Activated CD4-positive, alpha-beta memory T cell treated with anti-CD3 and anti-CD28 coated beads, Interleukin-2, amount 10 ng/mL, durations not matched to agents 7 days and 5 days (primary cell): ENCODE data around the gene CDC37L1. TPM values are rescaled to one million over a fixed set of nuclear protein-coding genes. Genes with fewer than 3 reads are reported as not detected.
"Not testable (repeated sequence)": the region's sequence is repeated elsewhere in the genome, so short reads cannot be mapped to it uniquely, and the experiment has no call there.

ENCODE experiments used
- CTCF ChIA-PET: fragments of 350-600 bp; sonication (Branson Sonifier 250); formaldehyde crosslinking; loops from one replicate; lab custom pipeline; 2021; ENCODE audit warnings: antibody characterized with exemption, inconsistent platforms; lab: Charles Lee
- POLR2A ChIA-PET: fragments of 350-600 bp; sonication (Branson Sonifier 250); formaldehyde crosslinking; loops from one replicate; lab custom pipeline; 2021; ENCODE audit warnings: antibody characterized with exemption; lab: Charles Lee
- DNase-seq: peaks from one replicate; pipeline ENCODE4 v3.0.0-alpha.2; 2020
- H3K27ac Mint-ChIP-seq: one replicate; pipeline ENCODE4 v1.8.0; 2021; ENCODE audit warnings: mild to moderate bottlenecking, mixed read lengths
- H3K27me3 Mint-ChIP-seq: one replicate; pipeline ENCODE4 v1.8.0; 2021; ENCODE audit warnings: mixed read lengths
- H3K36me3 Mint-ChIP-seq: one replicate; pipeline ENCODE4 v1.8.0; 2021; ENCODE audit warnings: low read depth, mixed read lengths
- H3K4me1 Mint-ChIP-seq: one replicate; pipeline ENCODE4 v1.8.0; 2021; ENCODE audit warnings: mixed read lengths
- H3K4me3 Mint-ChIP-seq: one replicate; pipeline ENCODE4 v1.8.0; 2021; ENCODE audit warnings: mild to moderate bottlenecking, mixed read lengths
- H3K9me3 Mint-ChIP-seq: one replicate; pipeline ENCODE4 v1.8.0; 2021; ENCODE audit warnings: mixed read lengths
- total RNA-seq, 2 experiments: library from RNA; stranded (reverse); gene quantifications; one replicate each; pipeline ENCODE4 v1.2.3, GENCODE V29; 2021

Gene CDC37L1
- total RNA-seq, 2 experiments from 2014 or later = 11.9 to 12.0 TPM

DNA sequence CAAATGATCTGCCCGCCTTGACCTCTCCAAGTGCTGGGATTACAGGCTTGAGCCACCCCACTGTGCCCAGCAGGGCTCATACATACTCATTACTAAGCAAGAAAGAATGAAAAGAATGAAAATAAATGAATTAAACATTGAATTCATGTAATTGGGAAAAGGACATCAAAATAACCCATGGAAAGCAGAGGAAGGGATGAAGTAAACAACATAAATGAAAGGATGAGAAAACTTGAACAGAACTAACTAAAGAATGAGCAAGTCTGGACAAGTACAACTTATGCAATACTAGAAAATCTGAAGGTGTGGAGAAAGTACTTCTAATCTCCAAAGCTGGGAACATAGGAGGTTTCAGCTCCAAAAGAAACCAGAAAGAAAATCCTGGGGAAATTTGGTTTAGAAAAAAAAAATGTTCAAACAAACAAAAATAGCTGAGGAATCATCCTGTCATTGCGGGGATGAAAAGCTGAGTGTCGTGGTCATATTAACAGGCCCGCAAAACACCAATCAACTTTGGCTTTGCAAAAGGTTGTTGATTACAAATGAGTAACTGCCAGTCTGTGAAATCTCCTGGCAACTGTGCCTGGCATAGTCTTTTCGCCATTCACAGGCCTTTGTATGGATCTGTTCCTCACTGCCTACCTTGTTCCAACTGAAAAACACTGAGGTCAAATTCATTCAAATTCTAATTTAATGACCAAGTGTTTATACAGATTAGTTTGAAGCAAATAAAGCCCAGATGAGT is 63.9 kb downstream of the CDC37L1 start:
- ChIA-PET POLR2A (no interaction called here), CTCF (interaction anchor here (1.5 to 11.6 kb wide), 2 partner anchors 16 to 19 kb away, joined by 3 to 62 read pairs; no protein-coding TSS in a partner anchor)
- Mint-ChIP-seq H3K27me3 (no peaks in the 10 kb centered on the region), H3K4me1 (peaks cover 33% of the 10 kb centered on the region), H3K27ac (no peak overlapping the region), H3K4me3 (no peak overlapping the region), H3K36me3 (peaks cover 17% of the 10 kb centered on the region), H3K9me3 (no peaks in the 10 kb centered on the region)
- DNase-seq = no peak

GRCh38 chr9:4746278-4747030 is 67.1 kb downstream of the CDC37L1 start:
- DNase-seq = no peak
- ChIA-PET CTCF (interaction anchor here (1.1 to 11.6 kb wide), 2 partner anchors 13 to 16 kb away, joined by 3 to 62 read pairs; no protein-coding TSS in a partner anchor), POLR2A (no interaction called here)
- H3K27me3 Mint-ChIP-seq = no peaks in the 10 kb centered on the region
- peaks cover 13% of the 10 kb centered on the region for H3K4me1 Mint-ChIP-seq
- peaks cover 2% of the 10 kb centered on the region for H3K36me3 Mint-ChIP-seq
- H3K27ac Mint-ChIP-seq = no peak overlapping the region
- no peaks in the 10 kb centered on the region for H3K9me3 Mint-ChIP-seq
- H3K4me3 Mint-ChIP-seq = no peak overlapping the region

GRCh38 chr9:4748612-4749011 is 69.2 kb downstream of the CDC37L1 start:
- no peak for DNase-seq
- H3K9me3 Mint-ChIP-seq = no peaks in the 10 kb centered on the region
- no peak overlapping the region for H3K27ac Mint-ChIP-seq
- H3K4me1 Mint-ChIP-seq = peaks cover 8% of the 10 kb centered on the region
- POLR2A ChIA-PET = interaction anchor here (3.1 kb wide), 1 partner anchor 8 kb away, joined by 16 read pairs; the partner anchor contains the start of gene AK3
- peaks cover 2% of the 10 kb centered on the region for H3K27me3 Mint-ChIP-seq
- CTCF ChIA-PET = interaction anchor here (1.9 to 11.6 kb wide), 3 partner anchors 8 to 143 kb away, joined by 7 to 62 read pairs (median 10); no protein-coding TSS in a partner anchor
- peaks cover 2% of the 10 kb centered on the region for H3K36me3 Mint-ChIP-seq
- no peak overlapping the region for H3K4me3 Mint-ChIP-seq

GRCh38 chr9:4750023-4750673 is 70.8 kb downstream of the CDC37L1 start:
- Mint-ChIP-seq H3K27ac (no peak overlapping the region), H3K36me3 (no peaks in the 10 kb centered on the region), H3K4me1 (peaks cover 7% of the 10 kb centered on the region), H3K4me3 (no peak overlapping the region), H3K9me3 (no peaks in the 10 kb centered on the region), H3K27me3 (peaks cover 4% of the 10 kb centered on the region)
- CTCF ChIA-PET = interaction anchor here (0.6 to 11.6 kb wide), 14 partner anchors 9 to 955 kb away, joined by 3 to 62 read pairs (median 4); partner anchors contain the start of gene RCL1
- POLR2A ChIA-PET = interaction anchor here (3.1 kb wide), 1 partner anchor 10 kb away, joined by 16 read pairs; the partner anchor contains the start of gene AK3
- no peak for DNase-seq

GRCh38 chr9:4754530-4754929 is 75.2 kb downstream of the CDC37L1 start:
- POLR2A ChIA-PET = interaction anchor here (1.6 to 2.4 kb wide), 2 partner anchors 14 to 38 kb away, joined by 4 to 5 read pairs; partner anchors contain the start of genes AK3 and RCL1
- CTCF ChIA-PET, H3K27me3 Mint-ChIP-seq, H3K36me3 Mint-ChIP-seq, H3K27ac Mint-ChIP-seq, H3K4me1 Mint-ChIP-seq, H3K9me3 Mint-ChIP-seq, DNase-seq, H3K4me3 Mint-ChIP-seq: not testable (repeated sequence)

- Mint-ChIP-seq H3K9me3 (no peaks in the 10 kb centered on the region), H3K27ac (no peak overlapping the region), H3K4me3 (no peak overlapping the region), H3K36me3 (no peaks in the 10 kb centered on the region), H3K4me1 (peaks cover 3% of the 10 kb centered on the region), H3K27me3 (peaks cover 7% of the 10 kb centered on the region)
- no peak for DNase-seq
- ChIA-PET CTCF (interaction anchor here (1.1 to 1.9 kb wide), 3 partner anchors 13 to 566 kb away, joined by 3 to 8 read pairs (median 4); no protein-coding TSS in a partner anchor), POLR2A (interaction anchor here (1.6 to 2.4 kb wide), 2 partner anchors 14 to 38 kb away, joined by 4 to 5 read pairs; partner anchors contain the start of genes AK3 and RCL1)
Observed at GRCh38 chr9:4755026-4755609, 75.7 kb downstream of the CDC37L1 start.

- H3K4me1 Mint-ChIP-seq = peaks cover 3% of the 10 kb centered on the region
- H3K4me3 Mint-ChIP-seq = no peak overlapping the region
- H3K9me3 Mint-ChIP-seq = no peaks in the 10 kb centered on the region
- peaks cover 9% of the 10 kb centered on the region for H3K27me3 Mint-ChIP-seq
- POLR2A ChIA-PET = interaction anchor here (1.3 kb wide), 1 partner anchor 229 kb away, joined by 3 read pairs; the partner anchor contains the start of gene JAK2
- no peaks in the 10 kb centered on the region for H3K36me3 Mint-ChIP-seq
- H3K27ac Mint-ChIP-seq = no peak overlapping the region
- DNase-seq = no peak
- CTCF ChIA-PET = interaction anchor here (1.1 to 1.9 kb wide), 6 partner anchors 14 to 844 kb away, joined by 3 to 8 read pairs (median 4); no protein-coding TSS in a partner anchor
Observed at GRCh38 chr9:4756420-4756819, 77.1 kb downstream of the CDC37L1 start.

Other genes starting within 250 kb of the CDC37L1 start
- under 1 TPM; 0.05 to 0.23 TPM for gene SLC1A1, start 189.1 kb upstream of the CDC37L1 start, total RNA-seq
- 10 to 100 TPM in 1 of 2 experiments, 1 to 10 TPM in 1; 9.6 to 10.3 TPM for gene PLPP6, start 17.3 kb upstream of the CDC37L1 start, total RNA-seq
- under 1 TPM; 0.43 to 0.83 TPM for gene SPATA6L, start 13.1 kb upstream of the CDC37L1 start, total RNA-seq
- gene AK3, start 61.6 kb downstream of the CDC37L1 start, total RNA-seq = 10 to 100 TPM; 34.0 to 34.6 TPM
- gene RCL1, start 113.4 kb downstream of the CDC37L1 start, total RNA-seq = 10 to 100 TPM; 11.5 to 12.3 TPM